HG02943 (cell line): Measurements from ENCODE around the gene GABARAPL1.
"Not testable (repeated sequence)": the region's sequence is repeated elsewhere in the genome, so short reads cannot be mapped to it uniquely, and the experiment has no call there.

Experiments
- ATAC-seq: cut with Tn5 transposase; IDR thresholded peaks from one replicate; pipeline ENCODE4 v1.9.1; 2021; ENCODE audit warnings: mild to moderate bottlenecking, low read depth, moderate library complexity; ENCODE audit not compliant: unreplicated experiment

Gene GABARAPL1

DNA sequence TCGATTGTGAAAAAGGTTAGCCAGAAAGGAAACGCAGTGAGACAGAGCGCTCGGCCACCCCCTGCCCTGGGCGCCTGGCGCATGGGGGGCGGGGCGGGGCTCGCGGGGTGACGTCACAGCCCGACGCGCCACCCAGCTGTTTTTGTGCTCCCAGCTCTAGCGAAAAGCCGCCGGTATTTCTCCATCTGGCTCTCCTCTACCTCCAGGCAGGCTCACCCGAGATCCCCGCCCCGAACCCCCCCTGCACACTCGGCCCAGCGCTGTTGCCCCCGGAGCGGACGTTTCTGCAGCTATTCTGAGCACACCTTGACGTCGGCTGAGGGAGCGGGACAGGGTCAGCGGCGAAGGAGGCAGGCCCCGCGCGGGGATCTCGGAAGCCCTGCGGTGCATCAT is at the start of gene GABARAPL1:
GABARAPL1 (plus strand) TSS at position 139 of the 393 bp plus-strand sequence; CDS start at position 392, 253 bp downstream.
- ATAC-seq: peak; percentile 58

DNA sequence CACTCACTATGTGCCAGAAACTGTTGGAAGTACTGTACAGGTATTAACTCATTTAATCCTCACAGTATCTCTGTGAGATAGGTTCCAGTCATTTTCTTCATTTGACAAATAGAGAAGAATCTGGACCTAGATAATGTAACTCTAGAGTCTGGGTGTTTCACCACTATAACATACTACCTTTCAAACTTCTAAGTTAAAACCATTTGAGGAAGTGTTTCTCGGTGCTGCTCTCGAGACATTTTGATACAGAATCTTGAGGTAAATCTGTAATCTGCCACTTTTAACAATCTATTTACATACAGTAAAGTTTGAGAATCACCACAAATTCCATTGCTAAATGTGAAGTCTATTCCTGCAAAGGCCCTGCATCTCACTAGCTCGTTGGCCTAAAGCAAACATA is 49.6 kb upstream of the GABARAPL1 start:
- ATAC-seq: no peak

DNA sequence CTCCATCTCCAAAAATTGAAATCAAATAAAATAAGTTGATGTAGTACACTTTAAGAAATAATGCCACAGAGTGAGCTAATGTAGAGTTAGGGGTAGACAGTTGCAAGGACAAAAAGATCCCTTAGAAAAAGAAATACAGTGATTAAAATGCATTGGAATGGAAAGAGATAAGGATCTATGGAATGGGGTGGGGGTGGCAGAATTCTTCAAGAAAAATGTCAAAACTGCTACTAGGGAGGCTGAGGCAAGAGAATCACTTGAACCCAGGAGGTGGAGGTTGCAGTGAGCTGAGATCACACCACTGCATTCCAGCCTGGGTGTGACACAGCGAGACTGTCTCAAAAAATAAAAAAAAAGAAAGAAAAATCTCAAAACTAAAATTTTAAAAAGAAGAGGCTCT is 47.3 kb upstream of the GABARAPL1 start:
- no peak for ATAC-seq

DNA sequence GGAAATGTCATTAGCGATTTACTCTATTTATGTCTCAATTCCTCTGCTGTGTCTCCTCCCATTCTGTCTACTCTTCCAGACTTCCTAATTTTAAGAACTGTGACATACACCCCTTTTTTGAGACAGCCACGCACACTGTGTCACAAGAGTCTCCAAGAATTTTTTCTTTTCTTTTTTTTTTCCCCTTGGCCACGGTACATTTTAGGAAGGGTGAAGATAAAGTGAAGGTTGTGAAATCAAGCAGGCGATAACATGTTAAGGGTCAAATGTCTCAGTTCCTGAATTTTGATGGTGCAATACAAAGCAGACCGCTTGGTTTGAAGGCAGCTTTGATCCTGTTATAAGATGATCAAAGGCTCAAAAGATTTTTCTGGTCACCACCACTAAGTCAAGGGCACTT is 45.1 kb upstream of the GABARAPL1 start:
- no peak for ATAC-seq

DNA sequence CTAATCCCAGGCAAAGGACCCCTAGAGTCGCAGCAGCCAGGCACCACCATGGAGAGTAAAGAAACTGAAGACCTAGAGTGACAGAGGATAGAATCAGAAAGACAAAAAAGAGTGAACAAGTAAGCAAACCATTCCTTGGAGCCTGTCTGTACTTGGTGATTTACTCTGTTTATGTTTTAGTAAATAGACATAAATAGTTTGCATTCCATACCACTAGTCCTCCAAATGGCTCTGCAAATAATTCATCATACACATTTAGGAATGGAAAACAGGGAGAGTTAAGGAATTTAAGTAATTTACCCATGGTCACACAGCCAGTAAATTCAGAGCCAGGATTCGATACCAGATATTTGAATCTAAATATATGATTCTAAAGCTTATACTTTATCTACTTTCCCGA is 43.6 kb upstream of the GABARAPL1 start:
- ATAC-seq: no peak

DNA sequence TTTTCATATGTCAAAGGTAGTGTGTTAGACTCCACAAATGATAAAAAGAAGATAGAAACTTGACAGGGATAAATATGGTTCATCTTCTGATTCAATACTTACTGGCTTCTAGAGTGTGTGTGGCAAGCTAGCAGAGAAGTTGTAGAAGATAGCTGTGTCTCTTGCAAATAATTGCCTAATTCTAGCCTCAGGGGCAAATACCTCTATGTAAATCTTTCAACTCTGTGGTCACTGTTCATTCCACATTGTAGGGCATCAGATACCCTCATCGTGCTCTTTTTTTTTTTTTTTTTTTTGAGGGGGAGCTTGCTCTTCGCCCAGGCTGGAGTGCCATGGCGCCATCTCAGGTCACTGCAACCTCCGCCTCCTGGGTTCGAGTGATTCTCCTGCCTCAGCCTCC is 42.5 kb upstream of the GABARAPL1 start:
- no peak for ATAC-seq

DNA sequence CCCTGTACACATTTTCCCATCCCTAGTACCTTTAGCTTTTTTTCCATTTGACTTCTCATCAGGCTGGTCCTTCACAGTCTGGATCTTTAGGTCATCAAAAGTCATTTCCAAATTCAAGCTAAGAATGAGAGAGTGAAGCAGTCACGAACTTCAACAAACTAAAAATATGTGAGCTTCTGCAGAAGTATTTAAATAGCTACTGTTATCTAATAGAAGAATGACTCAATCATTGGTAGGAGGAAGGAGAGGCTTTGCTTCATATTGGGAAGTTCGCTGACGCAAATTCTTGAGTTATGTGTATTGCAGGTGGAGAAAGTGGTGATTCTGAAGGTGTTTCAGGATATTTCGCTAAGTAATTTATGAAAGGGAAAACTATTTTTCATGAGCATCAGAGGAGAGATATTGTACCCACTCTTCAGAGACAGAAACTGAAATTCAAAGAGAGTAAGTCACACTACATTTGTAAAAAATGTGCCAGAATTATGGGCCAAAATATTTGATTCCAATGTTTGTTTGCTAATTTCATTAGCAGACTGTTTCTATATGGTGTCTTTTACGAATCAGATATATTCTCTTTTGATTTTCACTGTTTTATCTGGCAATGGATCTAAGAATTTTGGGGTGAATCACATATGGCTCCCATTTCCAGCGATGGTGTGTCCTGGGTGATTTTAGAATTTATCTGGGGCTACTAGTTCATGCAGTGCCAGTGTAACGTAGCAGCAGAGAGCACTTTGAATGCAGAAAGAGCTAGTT is 40.5 kb upstream of the GABARAPL1 start, which contains the start of gene OLR1:
OLR1 (minus strand) TSS at position 160 of the 756 bp plus-strand sequence; CDS start at position 105, 55 bp downstream.
- ATAC-seq: no peak

DNA sequence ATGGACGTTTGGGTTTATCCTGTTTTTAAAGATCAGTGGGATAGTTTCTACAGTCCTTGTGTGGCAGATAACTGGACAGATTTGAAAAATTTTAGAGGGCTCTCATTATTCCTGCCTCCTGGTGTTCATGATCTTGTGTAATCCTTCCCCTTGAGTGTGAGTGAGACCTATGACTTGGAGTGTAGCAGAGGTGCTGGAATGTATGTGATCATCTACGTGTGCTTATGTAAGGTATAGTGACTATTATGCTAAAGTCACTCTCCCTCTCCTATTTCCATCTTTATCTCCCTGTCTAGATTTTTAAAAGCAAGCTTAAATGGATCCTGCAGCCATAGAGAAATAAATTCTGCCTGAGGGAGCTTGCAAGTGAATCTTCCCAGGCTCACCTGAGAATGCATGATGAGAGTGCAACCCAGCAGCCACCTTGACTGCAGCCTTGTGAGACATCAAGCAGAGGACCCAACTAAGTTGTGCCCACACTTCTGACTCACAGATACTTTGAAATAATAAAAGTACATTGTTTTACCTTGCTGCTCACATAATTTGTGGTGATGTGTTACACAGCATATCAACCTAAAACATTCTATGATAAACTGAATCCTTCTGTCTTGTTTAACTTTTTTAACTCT is 37.6 kb upstream of the GABARAPL1 start:
- no peak for ATAC-seq

DNA sequence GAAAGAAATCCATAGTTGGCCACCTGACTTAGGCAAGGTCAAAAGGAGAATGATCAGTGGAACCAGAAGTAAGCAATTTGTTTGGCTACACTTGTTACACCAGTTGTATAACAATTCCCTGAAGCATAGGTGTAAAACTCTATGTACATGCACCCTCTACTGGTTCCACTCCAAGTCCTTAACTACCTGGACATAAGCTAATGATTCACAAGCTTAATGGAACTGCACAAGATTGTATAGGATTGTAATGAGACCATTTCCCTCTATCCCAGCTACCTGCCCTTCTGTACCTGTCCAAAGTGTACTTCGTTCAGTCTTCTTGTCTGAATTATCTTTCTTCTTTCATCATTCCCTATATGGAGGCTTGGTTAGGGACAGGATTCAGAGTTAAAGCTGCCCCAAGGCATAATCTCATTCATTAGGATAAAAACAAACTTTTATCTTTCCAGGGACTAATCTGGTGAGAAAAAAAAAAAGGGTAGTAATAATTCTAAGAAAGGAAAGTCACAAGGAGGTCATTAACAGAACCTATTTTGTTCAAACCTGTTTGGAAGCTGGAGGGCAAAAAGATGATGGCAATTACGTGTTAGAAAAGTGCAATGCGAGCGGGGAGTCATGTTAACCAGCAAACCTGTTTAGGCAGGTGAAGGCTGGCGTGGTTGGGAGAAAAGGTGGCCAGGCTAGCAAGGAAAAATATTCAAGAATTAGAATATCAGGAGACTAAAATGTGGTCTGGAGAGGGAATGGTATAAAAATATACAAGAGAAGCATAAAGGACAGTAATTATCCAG is 36.6 kb upstream of the GABARAPL1 start:
- ATAC-seq: no peak

DNA sequence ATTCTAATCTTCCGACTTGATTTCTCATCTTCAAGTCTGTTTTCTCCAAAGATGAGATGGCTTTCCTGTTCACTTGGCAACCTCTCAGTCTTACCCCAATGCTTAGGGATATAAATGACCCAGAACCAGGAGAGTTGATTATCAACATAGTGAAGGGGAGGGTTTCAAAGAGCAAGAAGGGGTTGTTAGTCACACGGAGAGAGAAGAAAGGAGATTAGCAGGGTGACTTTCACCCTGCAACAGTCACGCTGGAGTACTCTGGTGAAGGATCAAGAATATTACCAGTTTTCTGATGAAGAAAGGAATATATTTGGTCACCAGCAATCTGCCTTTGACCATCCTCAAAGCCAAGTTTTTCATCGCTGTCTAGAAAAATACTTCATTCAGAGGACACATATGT is 33.9 kb upstream of the GABARAPL1 start, which contains the start of gene TMEM52B:
TMEM52B (plus strand) TSS at position 212 of the 400 bp plus-strand sequence. CDS start 543 bp downstream, outside the sequence.
- no peak for ATAC-seq

DNA sequence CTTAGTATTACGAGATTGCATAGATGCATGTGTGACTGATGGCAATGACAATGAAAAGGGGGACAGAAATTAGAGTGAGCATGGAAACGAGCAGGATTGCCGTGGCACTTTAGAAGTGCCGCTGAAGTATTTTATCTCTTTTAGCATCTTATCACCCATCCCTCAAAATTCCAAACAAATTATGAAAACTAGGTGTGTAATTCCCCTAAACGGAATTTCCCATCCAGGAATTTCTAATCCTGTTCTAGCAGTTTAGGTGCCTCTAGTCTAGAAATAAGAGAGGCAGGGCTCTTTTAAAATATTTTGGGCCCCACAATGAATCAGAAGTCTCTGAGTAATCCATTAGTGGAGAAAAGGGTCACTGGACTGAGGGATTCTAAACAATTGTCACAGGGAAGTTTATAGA is 32.9 kb upstream of the GABARAPL1 start:
- no peak for ATAC-seq

DNA sequence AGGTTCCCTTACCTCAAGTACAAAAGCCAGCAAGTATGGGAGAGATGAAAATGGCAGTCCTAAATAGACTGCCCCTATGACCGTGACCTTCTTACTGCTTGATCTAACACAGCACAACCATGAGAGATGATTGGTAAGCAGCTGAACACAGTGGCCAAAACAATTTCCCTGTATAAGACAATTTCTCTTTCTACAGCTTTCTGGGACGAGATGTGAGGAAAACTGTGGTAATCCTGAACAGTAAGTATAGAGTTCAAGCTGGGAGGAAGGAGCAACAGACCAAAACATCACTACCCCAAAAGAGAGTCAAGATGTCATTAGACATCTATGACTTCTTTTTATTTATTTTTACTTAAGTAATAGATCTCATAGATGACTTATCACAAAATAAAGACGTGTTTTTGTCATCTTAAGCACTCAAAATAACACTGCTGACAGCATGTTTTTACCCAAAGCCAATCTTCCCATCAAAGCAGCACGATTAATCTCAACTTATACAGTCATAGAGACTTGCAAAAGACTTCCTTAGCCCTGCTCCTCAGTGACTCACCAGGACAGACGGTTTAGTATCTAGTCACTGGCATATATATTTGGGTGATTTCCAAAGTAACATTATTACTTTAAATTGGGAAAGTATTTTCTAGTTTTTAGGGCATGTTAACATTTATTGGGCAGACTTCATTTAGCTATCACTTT is 30.2 kb upstream of the GABARAPL1 start:
- ATAC-seq: no peak

DNA sequence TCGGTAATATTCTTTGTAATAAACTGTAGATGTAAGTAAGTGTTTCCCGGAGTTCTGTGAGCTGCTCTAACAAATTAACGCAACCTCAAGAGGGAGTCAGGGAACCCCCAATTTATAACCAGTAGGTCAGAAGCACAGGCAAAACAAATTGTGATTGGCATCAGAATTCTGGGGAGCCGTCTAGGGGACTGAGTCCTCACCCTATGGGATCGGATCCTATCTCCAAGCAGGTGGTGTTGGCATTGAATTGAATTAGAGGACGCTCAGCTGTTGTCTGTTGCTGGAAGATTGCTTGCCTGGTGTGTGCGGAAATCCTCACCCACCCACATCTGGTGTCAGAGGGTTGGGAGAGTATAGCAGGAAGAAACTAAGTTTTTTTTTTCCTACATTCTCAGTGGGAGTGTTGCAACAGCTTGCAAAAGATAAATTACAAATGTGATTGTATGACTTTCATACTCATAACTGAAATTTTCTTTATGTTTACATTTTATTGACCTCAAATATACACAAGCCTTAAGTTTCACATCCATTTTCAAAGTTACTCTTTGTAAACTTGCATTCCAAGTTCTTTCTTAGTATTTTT is 28.3 kb upstream of the GABARAPL1 start:
- ATAC-seq: no peak

DNA sequence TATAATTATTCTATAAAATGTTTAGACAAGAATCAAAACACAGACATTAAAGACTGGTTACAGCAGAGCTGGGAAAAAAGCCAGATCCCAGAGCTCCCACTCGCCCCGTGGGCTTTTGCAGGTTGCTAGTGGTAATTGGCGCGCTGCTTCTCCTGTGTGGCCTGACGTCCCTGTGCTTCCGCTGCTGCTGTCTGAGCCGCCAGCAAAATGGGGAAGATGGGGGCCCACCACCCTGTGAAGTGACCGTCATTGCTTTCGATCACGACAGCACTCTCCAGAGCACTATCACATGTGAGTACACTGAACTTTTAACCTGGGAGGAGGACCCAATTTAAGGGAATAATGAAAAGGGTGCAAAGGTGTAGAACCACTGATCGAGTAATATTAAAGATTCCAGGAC is 26.4 kb upstream of the GABARAPL1 start:
- ATAC-seq: no peak

DNA sequence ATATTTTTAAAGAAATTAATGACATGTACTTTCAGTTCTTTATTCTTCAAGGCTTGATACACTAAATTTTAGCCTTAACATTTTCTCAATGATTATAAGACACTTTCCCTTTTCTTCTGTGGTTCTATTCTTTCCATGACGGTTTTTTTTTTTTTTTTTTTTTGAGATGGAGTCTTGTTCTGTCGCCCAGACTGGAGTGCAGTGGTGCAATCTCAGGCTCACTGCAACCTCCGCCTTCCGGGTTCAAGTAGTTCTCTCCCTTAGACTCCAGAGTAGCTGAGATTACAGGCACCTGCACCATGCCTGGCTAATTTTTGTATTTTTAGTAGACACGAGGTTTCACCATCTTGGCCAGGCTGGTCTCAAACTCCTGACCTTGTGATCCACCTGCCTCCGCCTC is 25.7 kb upstream of the GABARAPL1 start:
- ATAC-seq: not testable (repeated sequence)

DNA sequence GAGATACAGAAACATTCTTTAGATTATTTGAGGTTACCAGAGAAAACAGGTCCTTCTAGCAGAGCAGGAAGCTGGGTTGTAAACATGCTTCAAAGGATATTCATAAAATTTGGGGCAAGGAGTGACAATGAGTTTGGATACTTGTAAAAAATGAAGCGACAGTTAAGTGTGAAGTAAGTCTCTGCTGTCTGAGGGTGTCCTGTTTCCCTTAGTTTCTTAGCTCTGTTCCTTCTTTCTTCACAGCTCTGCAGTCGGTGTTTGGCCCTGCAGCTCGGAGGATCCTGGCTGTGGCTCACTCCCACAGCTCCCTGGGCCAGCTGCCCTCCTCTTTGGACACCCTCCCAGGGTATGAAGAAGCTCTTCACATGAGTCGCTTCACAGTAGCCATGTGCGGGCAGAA is 23.0 kb upstream of the GABARAPL1 start:
- ATAC-seq: no peak

DNA sequence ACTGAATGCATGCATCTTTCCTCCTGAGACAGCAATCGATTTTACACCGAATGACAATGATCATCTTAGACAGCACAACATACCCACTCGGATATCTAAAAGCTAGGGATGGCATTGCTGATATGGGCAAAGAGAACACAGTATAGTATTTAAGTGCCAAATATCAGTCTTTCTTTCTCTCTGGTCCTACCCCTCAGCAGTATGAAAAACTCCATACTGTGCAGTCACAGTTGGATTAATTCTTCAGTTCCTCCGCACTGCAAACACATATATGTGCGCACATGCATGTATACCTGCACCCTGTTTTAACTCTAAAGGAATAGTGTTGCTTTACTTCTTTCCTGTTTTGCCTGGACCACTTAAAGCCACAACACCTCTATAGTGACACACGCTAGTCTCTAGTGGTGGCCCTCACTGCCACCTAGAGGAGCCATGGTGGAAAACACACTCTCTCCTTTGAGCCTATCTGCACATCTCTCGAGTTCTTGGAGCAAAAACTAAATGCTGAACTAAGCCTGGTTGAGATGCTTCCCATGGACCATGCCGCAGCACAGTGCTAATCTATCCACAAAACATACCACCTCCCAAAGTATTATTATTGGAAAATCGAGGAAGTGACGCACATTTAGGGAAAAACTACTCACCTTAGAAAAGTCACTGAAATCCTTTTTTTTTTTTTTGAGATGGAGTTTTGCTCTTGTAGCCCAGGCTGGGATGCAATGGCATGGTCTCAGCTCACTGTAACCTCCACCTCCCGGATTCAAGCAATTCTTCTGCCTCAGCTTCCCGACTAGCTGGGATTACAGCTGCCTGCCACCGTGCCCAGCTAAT is 21.9 kb upstream of the GABARAPL1 start:
- peak; percentile 82 for ATAC-seq

DNA sequence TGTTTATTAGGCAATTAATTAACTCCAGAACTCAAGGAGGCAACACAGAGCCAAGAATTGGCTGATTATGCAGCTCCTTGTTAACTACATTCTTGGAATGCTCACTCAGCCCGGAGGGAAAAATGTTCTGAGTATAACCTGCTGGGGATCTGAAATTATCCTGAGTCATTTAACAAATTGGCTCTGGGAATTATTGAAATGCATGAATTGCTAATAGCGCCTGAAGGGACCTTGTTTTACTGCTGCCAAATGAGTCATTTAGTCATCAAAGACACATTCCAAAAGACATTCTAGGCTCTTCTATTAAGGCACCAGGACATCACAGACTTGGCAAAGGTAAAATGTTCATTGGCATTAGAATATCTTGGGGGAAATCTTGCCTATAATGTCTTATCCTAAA is 20.8 kb upstream of the GABARAPL1 start:
- ATAC-seq: no peak

DNA sequence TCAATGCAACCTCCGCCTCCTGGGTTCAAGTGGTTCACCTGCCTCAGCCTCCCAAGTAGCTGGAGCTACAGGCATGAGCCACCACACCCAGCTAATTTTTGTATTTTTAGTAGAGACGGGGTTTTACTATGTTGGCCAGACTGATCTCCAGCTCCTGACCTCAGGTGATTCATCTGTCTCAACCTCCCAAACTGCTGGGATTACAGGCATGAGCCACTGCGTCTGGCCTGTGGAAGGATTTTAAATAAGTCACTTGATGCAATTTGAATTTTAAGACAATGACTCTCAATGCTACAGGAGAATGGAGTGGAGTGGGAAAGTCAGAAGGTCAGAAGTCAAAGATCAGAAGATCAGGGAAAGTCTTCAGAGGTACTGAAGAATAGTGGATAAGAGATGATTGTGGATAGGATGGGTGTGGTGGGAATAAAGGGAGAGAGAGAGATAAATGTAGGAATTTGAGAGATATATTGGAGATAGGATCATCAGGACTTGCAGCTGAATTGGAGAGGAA is 18.5 kb upstream of the GABARAPL1 start:
- ATAC-seq: no peak
